DOHH2 (cell line): ENCODE data around the gene TRERF1.

Experiments used
- H3F3A ChIP-seq: fragments of 200-600 bp; sonication (generic), shearing (Covaris generic); 2 replicates; pipeline ENCODE4 v1.6.0; 2016; ENCODE audit warnings: antibody characterized with exemption, mild to moderate bottlenecking; ENCODE audit not compliant: control insufficient read depth, insufficient read depth
- H3K27ac ChIP-seq: fragments of 200-600 bp; sonication (generic); 2 replicates; pipeline ENCODE4 v1.5.1; 2014; ENCODE audit warnings: low read depth, mild to moderate bottlenecking, low read length, moderate library complexity
- H3K27me3 ChIP-seq: fragments of 200-600 bp; sonication (generic); 2 replicates; pipeline ENCODE4 v1.6.1; 2014; ENCODE audit warnings: mild to moderate bottlenecking, low read length, mixed read lengths; ENCODE audit not compliant: control insufficient read depth
- H3K36me3 ChIP-seq: fragments of 200-600 bp; sonication (generic); 2 replicates; pipeline ENCODE4 v1.6.1; 2014; ENCODE audit warnings: mild to moderate bottlenecking, low read length, moderate library complexity, mixed read lengths; ENCODE audit not compliant: control insufficient read depth
- H3K4me1 ChIP-seq: fragments of 200-600 bp; sonication (generic); 2 replicates; pipeline ENCODE4 v1.6.1; 2014; ENCODE audit warnings: mild to moderate bottlenecking, low read length, mixed read lengths; ENCODE audit not compliant: control insufficient read depth
- H3K4me2 ChIP-seq: fragments of 200-600 bp; sonication (generic); 2 replicates; pipeline ENCODE4 v1.6.0; 2014; ENCODE audit warnings: mild to moderate bottlenecking, low read length, moderate library complexity
- H3K4me3 ChIP-seq: fragments of 200-600 bp; sonication (generic); 2 replicates; pipeline ENCODE4 v1.5.1; 2014; ENCODE audit warnings: mild to moderate bottlenecking, low read length, mixed read lengths
- H3K79me2 ChIP-seq: fragments of 200-600 bp; sonication (generic); 2 replicates; pipeline ENCODE4 v1.6.1; 2014; ENCODE audit warnings: mild to moderate bottlenecking, low read length, mixed read lengths; ENCODE audit not compliant: control insufficient read depth
- H3K9me2 ChIP-seq: fragments of 200-600 bp; sonication (generic); replicated peaks from 2 replicates; pipeline ENCODE4 v1.6.1; 2014; ENCODE audit warnings: mild to moderate bottlenecking, low read length, mixed read lengths; ENCODE audit not compliant: control insufficient read depth
- H3K9me3 ChIP-seq: fragments of 200-600 bp; sonication (generic); 2 replicates; pipeline ENCODE4 v1.6.1; 2014; ENCODE audit warnings: antibody characterized with exemption, low read length, mixed read lengths; ENCODE audit not compliant: control insufficient read depth, insufficient read depth
- H4K20me1 ChIP-seq: fragments of 200-600 bp; sonication (generic); 2 replicates; pipeline ENCODE4 v1.6.0; 2014; ENCODE audit warnings: low read depth, mild to moderate bottlenecking, antibody characterized with exemption, low read length, moderate library complexity; ENCODE audit not compliant: control insufficient read depth, insufficient read depth
- CTCF ChIP-seq: fragments of 200-600 bp; sonication (generic); IDR thresholded peaks from one replicate; pipeline ENCODE4 v1.5.1; 2014; ENCODE audit warnings: antibody characterized with exemption, mild to moderate bottlenecking, low read depth, low read length; ENCODE audit not compliant: poor library complexity, severe bottlenecking
- EZH2phosphoT487 ChIP-seq: fragments of 200-600 bp; sonication (generic); IDR thresholded peaks from 2 replicates; pipeline ENCODE4 v1.6.1; 2017; ENCODE audit warnings: borderline replicate concordance, mild to moderate bottlenecking, antibody characterized with exemption, low read length, moderate library complexity, mixed read lengths

TRERF1 gene

GRCh38 chr6:42338744-42339222, 112.9 kb downstream of the TRERF1 start:
- Histone ChIP-seq H3K9me3 (no peaks in the 10 kb centered on the region), H3K79me2 (peaks cover 12% of the 10 kb centered on the region; the same call in 1 of the 2 replicates), H3K27me3 (no peaks in the 10 kb centered on the region), H3K4me1 (no peaks in the 10 kb centered on the region), H3K27ac (no peak overlapping the region), H3K4me3 (no peak overlapping the region), H4K20me1 (peaks cover 10% of the 10 kb centered on the region; the same call in 1 of the 2 replicates), H3K9me2 (no peaks in the 10 kb centered on the region), H3K36me3 (no peaks in the 10 kb centered on the region), H3F3A (no peaks in the 10 kb centered on the region), H3K4me2 (no peak overlapping the region)
- TF ChIP-seq CTCF (no peak), EZH2phosphoT487 (no peak)

GRCh38 chr6:42337985-42338743, 113.6 kb downstream of the TRERF1 start:
- peaks cover 12% of the 10 kb centered on the region; the same call in 1 of the 2 replicates for H3K79me2 ChIP-seq
- no peaks in the 10 kb centered on the region for H3F3A ChIP-seq
- no peaks in the 10 kb centered on the region for H3K36me3 ChIP-seq
- H4K20me1 ChIP-seq: peaks cover 10% of the 10 kb centered on the region; the same call in 1 of the 2 replicates
- no peaks in the 10 kb centered on the region for H3K9me3 ChIP-seq
- no peak for TF ChIP-seq CTCF
- TF ChIP-seq EZH2phosphoT487: no peak
- no peak overlapping the region for H3K27ac ChIP-seq
- H3K4me2 ChIP-seq: no peak overlapping the region
- no peaks in the 10 kb centered on the region for H3K27me3 ChIP-seq
- no peaks in the 10 kb centered on the region for H3K4me1 ChIP-seq
- no peak overlapping the region for H3K4me3 ChIP-seq
- no peaks in the 10 kb centered on the region for H3K9me2 ChIP-seq

DNA sequence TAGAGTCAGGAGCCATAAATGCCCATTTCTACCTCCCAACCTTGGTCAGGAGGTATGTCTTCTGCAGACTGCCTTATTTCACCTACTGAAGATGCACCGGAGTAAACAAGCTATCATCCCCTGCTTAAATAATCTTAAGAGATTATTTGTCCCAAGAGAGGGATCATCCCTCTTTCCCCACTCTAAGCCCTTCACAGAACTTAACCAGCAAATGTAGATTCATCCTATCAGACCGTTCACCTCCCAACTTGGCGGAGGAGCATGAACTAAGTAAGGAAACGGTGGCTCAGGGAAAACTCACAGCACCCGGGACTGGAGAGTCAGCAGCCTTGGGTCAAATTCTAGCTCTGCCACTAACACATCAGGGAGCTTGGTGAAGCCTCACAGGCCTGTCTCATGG, 115.3 kb downstream of the TRERF1 start:
- peaks cover 12% of the 10 kb centered on the region; the same call in 1 of the 2 replicates for H3K79me2 ChIP-seq
- H3K4me3 ChIP-seq: no peak overlapping the region
- TF ChIP-seq EZH2phosphoT487: no peak
- TF ChIP-seq CTCF: no peak
- H3K27me3 ChIP-seq: no peaks in the 10 kb centered on the region
- no peaks in the 10 kb centered on the region for H3K4me1 ChIP-seq
- H3K9me3 ChIP-seq: no peaks in the 10 kb centered on the region
- H3K9me2 ChIP-seq: no peaks in the 10 kb centered on the region
- no peaks in the 10 kb centered on the region for H3F3A ChIP-seq
- H4K20me1 ChIP-seq: peaks cover 10% of the 10 kb centered on the region; the same call in 1 of the 2 replicates
- no peak overlapping the region for H3K27ac ChIP-seq
- no peak overlapping the region for H3K4me2 ChIP-seq
- no peaks in the 10 kb centered on the region for H3K36me3 ChIP-seq
